Fibroblast of villous mesenchyme (primary cell): ENCODE measurements around the gene UBE2O. TPM values are rescaled to one million over a fixed set of nuclear protein-coding genes. Genes with fewer than 3 reads are reported as not detected.

Experiments used
- DNase-seq: peaks from one replicate; pipeline ENCODE4 v3.0.0-alpha.2; 2010; ENCODE audit warnings: low read depth
- H3K4me3 ChIP-seq: 2 replicates; pipeline ENCODE4 v1.5.1; 2011; ENCODE audit warnings: low read depth, mild to moderate bottlenecking, low read length
- CTCF ChIP-seq: IDR thresholded peaks from 2 replicates; pipeline ENCODE4 v1.5.1; 2012; ENCODE audit warnings: low read depth, mild to moderate bottlenecking, low read length; ENCODE audit not compliant: insufficient read depth
- total RNA-seq: library from RNA; depleted of rRNA; stranded (reverse); fragments of >200 nt; gene quantifications from 2 replicates; pipeline ENCODE4 v1.2.3, GENCODE V29; 2012

UBE2O gene
- total RNA-seq, 1 donor, result 25.9 TPM

GRCh38 chr17:76371656-76372628 lies 81.0 kb downstream of the UBE2O start:
- DNase-seq, result peak; percentile 94
- TF ChIP-seq CTCF, result no peak
- H3K4me3 ChIP-seq, result no peak overlapping the region

- DNase-seq, result peak; percentile 91
- TF ChIP-seq CTCF, result peak; percentile 63
- no peak overlapping the region for H3K4me3 ChIP-seq
Measured at GRCh38 chr17:76370261-76370993, 82.5 kb downstream of the UBE2O start.

GRCh38 chr17:76369804-76370203 lies 83.1 kb downstream of the UBE2O start:
- no peak for TF ChIP-seq CTCF

GRCh38 chr17:76369379-76369778 lies 83.6 kb downstream of the UBE2O start:
- DNase-seq, result no peak
- no peak for TF ChIP-seq CTCF
- no peak overlapping the region for H3K4me3 ChIP-seq

More at GRCh38 chr17:76369804-76370203, 83.1 kb downstream of the UBE2O start:
- DNase-seq, result no peak
- no peak overlapping the region for H3K4me3 ChIP-seq

GRCh38 chr17:76368545-76368944 lies 84.4 kb downstream of the UBE2O start:
- peak overlapping the region; percentile 30 for H3K4me3 ChIP-seq
- peak; percentile 61 for DNase-seq
- no peak for TF ChIP-seq CTCF

GRCh38 chr17:76367642-76368041 lies 85.3 kb downstream of the UBE2O start:
- TF ChIP-seq CTCF, result no peak
- H3K4me3 ChIP-seq, result no peak overlapping the region
- DNase-seq, result no peak
